ENCODE data around the gene RXRA. TPM values are rescaled to one million over a fixed set of nuclear protein-coding genes. Genes with fewer than 3 reads are reported as not detected.

RXRA gene
- total RNA-seq, 1 donor, result 26.4 TPM

- peak; percentile 98 for DNase-seq (ENCODE audit: insufficient read length, low spot score, missing footprints)
- H3K79me2 ChIP-seq (ENCODE audit: insufficient read depth, low read length), result no peaks in the 10 kb centered on the region
- no peaks in the 10 kb centered on the region for H4K20me1 ChIP-seq (ENCODE audit: insufficient read depth, low read length)
- no peaks in the 10 kb centered on the region for H3K27me3 ChIP-seq (ENCODE audit: insufficient read depth, low read length)
- TF ChIP-seq, protein P1, sequence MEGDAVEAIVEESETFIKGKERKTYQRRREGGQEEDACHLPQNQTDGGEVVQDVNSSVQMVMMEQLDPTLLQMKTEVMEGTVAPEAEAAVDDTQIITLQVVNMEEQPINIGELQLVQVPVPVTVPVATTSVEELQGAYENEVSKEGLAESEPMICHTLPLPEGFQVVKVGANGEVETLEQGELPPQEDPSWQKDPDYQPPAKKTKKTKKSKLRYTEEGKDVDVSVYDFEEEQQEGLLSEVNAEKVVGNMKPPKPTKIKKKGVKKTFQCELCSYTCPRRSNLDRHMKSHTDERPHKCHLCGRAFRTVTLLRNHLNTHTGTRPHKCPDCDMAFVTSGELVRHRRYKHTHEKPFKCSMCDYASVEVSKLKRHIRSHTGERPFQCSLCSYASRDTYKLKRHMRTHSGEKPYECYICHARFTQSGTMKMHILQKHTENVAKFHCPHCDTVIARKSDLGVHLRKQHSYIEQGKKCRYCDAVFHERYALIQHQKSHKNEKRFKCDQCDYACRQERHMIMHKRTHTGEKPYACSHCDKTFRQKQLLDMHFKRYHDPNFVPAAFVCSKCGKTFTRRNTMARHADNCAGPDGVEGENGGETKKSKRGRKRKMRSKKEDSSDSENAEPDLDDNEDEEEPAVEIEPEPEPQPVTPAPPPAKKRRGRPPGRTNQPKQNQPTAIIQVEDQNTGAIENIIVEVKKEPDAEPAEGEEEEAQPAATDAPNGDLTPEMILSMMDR (IDR thresholded peaks at IDR 0.05; ENCODE audit: extremely low read depth, low read depth, low read length), result no peak
- H2AFZ ChIP-seq (ENCODE audit: low read length), result peak overlapping the region; percentile 78
- peak overlapping the region; percentile 55 for H3K4me3 ChIP-seq (ENCODE audit: insufficient read depth, low read length)
- peak overlapping the region; percentile 67 for H3K4me2 ChIP-seq (ENCODE audit: insufficient read depth, low read length)
- H3K36me3 ChIP-seq (ENCODE audit: insufficient read depth, low read length), result no peaks in the 10 kb centered on the region
- peak overlapping the region; percentile 100 for H3K27ac ChIP-seq (ENCODE audit: low read depth, low read length)
- peaks cover 37% of the 10 kb centered on the region for H3K4me1 ChIP-seq (ENCODE audit: insufficient read depth, low read length)
- no peaks in the 10 kb centered on the region for H3K9me3 ChIP-seq (ENCODE audit: low read depth, low read length)
Measured at GRCh38 chr9:134455934-134456755, 129.9 kb downstream of the RXRA start.

- Histone ChIP-seq H3K4me1 (ENCODE audit: insufficient read depth, low read length) (peaks cover 37% of the 10 kb centered on the region), H3K36me3 (ENCODE audit: insufficient read depth, low read length) (no peaks in the 10 kb centered on the region), H3K27me3 (ENCODE audit: insufficient read depth, low read length) (no peaks in the 10 kb centered on the region), H4K20me1 (ENCODE audit: insufficient read depth, low read length) (no peaks in the 10 kb centered on the region), H3K4me2 (ENCODE audit: insufficient read depth, low read length) (no peak overlapping the region), H3K79me2 (ENCODE audit: insufficient read depth, low read length) (no peaks in the 10 kb centered on the region), H3K9me3 (ENCODE audit: low read depth, low read length) (peaks cover 2% of the 10 kb centered on the region), H3K27ac (ENCODE audit: low read depth, low read length) (peak overlapping the region; percentile 100), H2AFZ (ENCODE audit: low read length) (peak overlapping the region; percentile 23), H3K4me3 (ENCODE audit: insufficient read depth, low read length) (no peak overlapping the region)
- no peak for DNase-seq (ENCODE audit: insufficient read length, low spot score, missing footprints)
- TF ChIP-seq, protein P1 (IDR thresholded peaks at IDR 0.05; ENCODE audit: extremely low read depth, low read depth, low read length), result no peak
Measured at GRCh38 chr9:134456756-134457305, 130.6 kb downstream of the RXRA start.

DNA sequence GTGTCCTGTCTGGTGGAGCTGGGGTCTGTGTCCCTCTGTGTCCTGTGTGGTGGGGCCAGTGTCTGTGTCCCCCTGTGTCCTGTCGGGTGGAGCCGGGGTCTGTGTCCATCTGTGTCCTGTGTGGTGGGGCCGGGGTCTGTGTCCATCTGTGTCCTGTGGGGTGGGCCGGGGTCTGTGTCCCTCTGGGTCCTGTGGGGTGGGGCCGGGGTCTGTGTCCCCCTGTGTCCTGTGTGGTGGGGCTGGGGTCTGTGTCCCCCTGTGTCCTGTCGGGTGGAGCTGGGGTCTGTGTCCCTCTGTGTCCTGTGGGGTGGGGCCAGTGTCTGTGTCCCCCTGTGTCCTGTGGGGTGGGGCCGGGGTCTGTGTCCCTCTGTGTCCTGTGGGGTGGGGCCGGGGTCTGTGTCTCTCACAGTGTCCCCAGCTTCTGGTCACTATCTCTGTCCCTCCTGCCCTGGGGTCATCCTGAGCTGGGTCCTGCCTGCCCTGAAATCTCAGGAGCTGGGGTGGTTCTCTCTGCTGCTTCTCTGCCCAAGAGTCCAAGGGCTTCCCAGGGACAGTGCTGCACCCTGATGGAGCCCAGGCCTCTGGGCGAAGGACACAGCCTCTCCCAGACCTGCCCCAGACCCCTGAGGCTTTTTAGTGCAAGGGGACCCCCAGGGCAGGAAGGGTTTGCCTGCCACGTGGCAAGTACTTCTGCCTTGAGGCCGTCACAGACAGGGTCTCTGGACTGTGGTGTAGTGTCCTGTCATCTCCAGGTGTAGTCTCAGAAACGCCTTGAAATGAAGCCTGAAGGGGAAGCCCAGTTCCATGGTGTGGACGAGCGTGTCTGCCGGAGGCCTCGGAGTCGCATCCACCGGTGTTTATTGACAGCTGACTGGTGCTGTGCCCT, 131.3 kb downstream of the RXRA start:
- Histone ChIP-seq H4K20me1 (ENCODE audit: insufficient read depth, low read length) (no peaks in the 10 kb centered on the region), H3K36me3 (ENCODE audit: insufficient read depth, low read length) (no peaks in the 10 kb centered on the region), H3K4me2 (ENCODE audit: insufficient read depth, low read length) (no peak overlapping the region), H3K4me1 (ENCODE audit: insufficient read depth, low read length) (peaks cover 37% of the 10 kb centered on the region), H2AFZ (ENCODE audit: low read length) (no peak overlapping the region), H3K4me3 (ENCODE audit: insufficient read depth, low read length) (no peak overlapping the region), H3K27me3 (ENCODE audit: insufficient read depth, low read length) (no peaks in the 10 kb centered on the region), H3K79me2 (ENCODE audit: insufficient read depth, low read length) (no peaks in the 10 kb centered on the region), H3K27ac (ENCODE audit: low read depth, low read length) (peak overlapping the region; percentile 100), H3K9me3 (ENCODE audit: low read depth, low read length) (peaks cover 4% of the 10 kb centered on the region)
- DNase-seq (ENCODE audit: insufficient read length, low spot score, missing footprints), result no peak
- TF ChIP-seq, protein P1 (IDR thresholded peaks at IDR 0.05; ENCODE audit: extremely low read depth, low read depth, low read length), result no peak
